PC-3 (cell line): ENCODE results near the gene PKM.

Source experiments
- EZH2 ChIP-seq: fragments of 300-600 bp; sonication (generic); IDR thresholded peaks from one replicate; pipeline ENCODE4 v1.6.1; 2017; ENCODE audit warnings: antibody characterized with exemption, mild to moderate bottlenecking, low read length; ENCODE audit not compliant: unreplicated experiment
- EZH2phosphoT487 ChIP-seq: fragments of 300-600 bp; sonication (generic); IDR thresholded peaks from 2 replicates; pipeline ENCODE4 v1.6.1; 2018; ENCODE audit warnings: mild to moderate bottlenecking, antibody characterized with exemption, low read length, borderline replicate concordance
- TF ChIP-seq, protein P1 (sequence below): fragments of 300-600 bp; sonication (generic); conservative IDR thresholded peaks from 2 replicates; pipeline ENCODE4 v1.5.1; 2017; ENCODE audit warnings: antibody characterized with exemption, low read depth, mild to moderate bottlenecking, low read length

DNA sequence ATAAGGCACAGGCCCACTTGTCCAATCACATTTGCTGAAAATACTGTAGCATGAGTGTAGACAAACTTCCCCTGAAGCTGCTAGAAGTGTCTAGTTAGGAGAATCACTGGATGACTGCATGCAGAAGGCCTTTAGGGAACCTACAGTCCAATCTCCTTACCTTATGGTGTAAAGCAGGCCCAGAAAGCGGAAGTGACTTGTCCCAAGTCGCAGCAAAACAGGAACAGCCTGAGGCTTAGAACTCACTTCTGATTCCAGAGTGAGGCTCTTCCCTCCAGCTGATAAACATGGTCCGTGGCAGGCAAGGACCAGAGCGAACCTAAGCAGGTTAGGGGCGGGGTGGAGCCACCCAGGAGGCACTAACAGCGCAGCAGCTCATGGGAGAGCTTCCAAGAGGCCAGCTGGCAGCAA is 35.9 kb downstream of the PKM start:
- TF ChIP-seq, protein P1, sequence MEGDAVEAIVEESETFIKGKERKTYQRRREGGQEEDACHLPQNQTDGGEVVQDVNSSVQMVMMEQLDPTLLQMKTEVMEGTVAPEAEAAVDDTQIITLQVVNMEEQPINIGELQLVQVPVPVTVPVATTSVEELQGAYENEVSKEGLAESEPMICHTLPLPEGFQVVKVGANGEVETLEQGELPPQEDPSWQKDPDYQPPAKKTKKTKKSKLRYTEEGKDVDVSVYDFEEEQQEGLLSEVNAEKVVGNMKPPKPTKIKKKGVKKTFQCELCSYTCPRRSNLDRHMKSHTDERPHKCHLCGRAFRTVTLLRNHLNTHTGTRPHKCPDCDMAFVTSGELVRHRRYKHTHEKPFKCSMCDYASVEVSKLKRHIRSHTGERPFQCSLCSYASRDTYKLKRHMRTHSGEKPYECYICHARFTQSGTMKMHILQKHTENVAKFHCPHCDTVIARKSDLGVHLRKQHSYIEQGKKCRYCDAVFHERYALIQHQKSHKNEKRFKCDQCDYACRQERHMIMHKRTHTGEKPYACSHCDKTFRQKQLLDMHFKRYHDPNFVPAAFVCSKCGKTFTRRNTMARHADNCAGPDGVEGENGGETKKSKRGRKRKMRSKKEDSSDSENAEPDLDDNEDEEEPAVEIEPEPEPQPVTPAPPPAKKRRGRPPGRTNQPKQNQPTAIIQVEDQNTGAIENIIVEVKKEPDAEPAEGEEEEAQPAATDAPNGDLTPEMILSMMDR = no peak
- no peak for TF ChIP-seq EZH2phosphoT487
- TF ChIP-seq EZH2 = no peak
